Ascending aorta (tissue), 2 donors: ENCODE data around the gene HSFX3. TPM values are rescaled to one million over a fixed set of nuclear protein-coding genes. Genes with fewer than 3 reads are reported as not detected.
"Not testable (repeated sequence)": the region's sequence is repeated elsewhere in the genome, so short reads cannot be mapped to it uniquely, and the experiment has no call there.

Experiments used
- DNase-seq, 2 donors: peaks; one replicate each; pipeline ENCODE4 v3.0.0-alpha.2; 2019; ENCODE audit warnings: low spot score in 2 of 2
- H3K27ac ChIP-seq, 2 donors: fragments of 200-600 bp; sonication (generic); one replicate each; pipeline ENCODE4 v1.5.1; 2016 to 2017; ENCODE audit warnings: mild to moderate bottlenecking in 1 of 2
- H3K27me3 ChIP-seq: fragments of 200-600 bp; sonication (generic); one replicate; pipeline ENCODE4 v1.5.1; 2017
- H3K36me3 ChIP-seq, 2 donors: fragments of 200-600 bp; sonication (generic); one replicate each; pipeline ENCODE4 v1.5.1; 2016
- H3K4me1 ChIP-seq, 2 donors: fragments of 200-600 bp; sonication (generic); one replicate each; pipeline ENCODE4 v1.5.1; 2016 to 2017; ENCODE audit warnings: mild to moderate bottlenecking in 1 of 2
- H3K4me3 ChIP-seq, 2 donors: fragments of 200-600 bp; sonication (generic); one replicate each; pipeline ENCODE4 v1.5.1; 2016 to 2017; ENCODE audit warnings: mild to moderate bottlenecking in 1 of 2
- H3K9me3 ChIP-seq, 2 donors: fragments of 200-600 bp; sonication (generic); one replicate each; pipeline ENCODE4 v1.5.1; 2016
- CTCF ChIP-seq, 3 experiments: fragments of 200-600 bp in 2 of 3; fragments of 450-650 bp in 1 of 3; sonication (generic) in 2 of 3; IDR thresholded peaks; one replicate each; pipeline ENCODE4 v1.5.1; 2016 to 2019; ENCODE audit warnings: antibody characterized with exemption in 3 of 3, mild to moderate bottlenecking in 1 of 3, moderate library complexity in 1 of 3
- intact Hi-C: fragments of 100-400 bp; cut with DNase I; formaldehyde crosslinking; loops from one replicate; pipeline ENCODE4 v1.15.1; 2023
- total RNA-seq: library from RNA; depleted of rRNA; stranded (reverse); fragments of >200 nt; gene quantifications from one replicate; pipeline ENCODE4 v1.1.0, GENCODE V29; 2016

HSFX3 gene
- total RNA-seq, 1 donor from 2014 or later: not detected

DNA sequence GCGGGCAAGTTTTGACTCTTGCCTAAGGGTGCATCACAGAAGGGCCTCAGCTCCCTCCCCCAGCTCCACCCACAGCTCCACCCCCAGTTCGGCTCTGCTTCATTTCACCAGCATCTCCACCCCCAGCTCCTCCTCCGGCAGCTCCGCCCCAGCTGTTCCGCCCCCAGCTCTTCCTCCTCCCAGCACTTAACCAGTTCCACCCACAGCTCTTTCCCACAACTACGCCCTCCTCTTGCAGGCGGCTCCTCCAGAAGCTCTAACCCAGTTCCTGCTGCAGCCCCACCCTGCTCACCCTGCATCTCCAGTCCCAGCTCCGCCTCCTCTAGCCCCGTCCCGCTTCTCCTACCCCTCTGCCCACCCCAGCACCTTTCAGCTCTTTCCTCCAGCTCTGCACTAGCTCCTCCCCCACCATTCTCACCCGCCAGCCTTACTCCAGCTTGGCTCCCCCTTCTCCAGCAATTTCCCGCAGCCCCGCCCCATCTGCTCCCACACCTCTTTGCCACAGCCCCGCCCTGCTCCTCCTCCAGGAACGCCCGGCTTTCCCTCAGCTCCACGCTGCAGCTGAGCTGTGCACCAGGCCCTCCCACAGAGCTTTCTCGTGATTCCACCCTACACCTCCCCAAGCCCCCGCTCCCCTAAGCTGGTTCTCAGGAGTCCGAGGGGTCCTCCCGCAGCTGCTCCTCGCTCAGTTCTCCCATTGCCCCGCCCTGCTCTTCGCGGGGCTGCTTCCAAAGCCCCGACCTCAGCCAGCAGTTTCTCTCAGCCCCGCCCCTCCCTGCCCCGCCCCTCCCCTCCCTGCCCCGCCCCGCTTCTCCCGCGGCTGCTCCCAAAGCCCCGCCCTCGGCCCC lies 10.2 kb downstream of the HSFX3 start:
- Histone ChIP-seq H3K36me3 (no peaks in the 10 kb centered on the region), H3K4me3 (peak overlapping the region; percentile 48 to 74), H3K9me3 (no peaks in the 10 kb centered on the region), H3K27ac (peak overlapping the region; percentile 43 to 84), H3K4me1 (no peaks in the 10 kb centered on the region), H3K27me3 (no peaks in the 10 kb centered on the region)
- intact Hi-C loops: loop anchor here (2.0 kb wide), 1 partner anchor 35 kb away; the partner anchor contains the start of gene IDS
- DNase-seq: peak; percentile 71 to 92
- no peak for TF ChIP-seq CTCF (IDR thresholded peaks at IDR 0.05)

DNA sequence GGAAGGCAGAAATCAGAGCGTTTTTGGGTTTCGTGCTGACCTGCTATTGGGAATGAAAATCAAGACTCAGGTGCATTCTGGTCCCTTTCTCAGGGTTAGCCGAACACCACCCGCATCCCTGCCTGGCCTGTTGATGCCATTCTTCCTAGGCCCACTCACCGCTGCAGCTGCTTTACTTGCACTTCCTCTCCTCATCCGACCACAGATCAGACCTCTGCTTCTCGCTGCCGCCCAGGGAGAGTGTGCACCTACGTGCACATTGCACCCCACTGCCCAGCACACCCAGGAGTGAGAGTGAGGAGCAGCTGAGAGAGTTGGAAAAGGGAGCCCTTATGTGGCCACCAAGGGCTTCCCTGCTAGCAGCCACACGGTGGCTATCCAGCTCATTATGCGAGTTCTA lies 12.2 kb downstream of the HSFX3 start:
- H3K4me3 ChIP-seq, H3K27me3 ChIP-seq, intact Hi-C loops, H3K9me3 ChIP-seq, H3K4me1 ChIP-seq, DNase-seq, H3K36me3 ChIP-seq, H3K27ac ChIP-seq: not testable (repeated sequence)

GRCh38 chrX:149534926-149535602 lies 14.7 kb downstream of the HSFX3 start:
- H3K4me3 ChIP-seq, H3K27me3 ChIP-seq, H3K4me1 ChIP-seq, H3K36me3 ChIP-seq, DNase-seq, intact Hi-C loops, H3K9me3 ChIP-seq, H3K27ac ChIP-seq: not testable (repeated sequence)

- intact Hi-C loops, DNase-seq, H3K27ac ChIP-seq, H3K36me3 ChIP-seq, H3K4me1 ChIP-seq, H3K4me3 ChIP-seq, H3K9me3 ChIP-seq, H3K27me3 ChIP-seq: not testable (repeated sequence)
Measured at GRCh38 chrX:149533999-149534398, 15.7 kb downstream of the HSFX3 start.

DNA sequence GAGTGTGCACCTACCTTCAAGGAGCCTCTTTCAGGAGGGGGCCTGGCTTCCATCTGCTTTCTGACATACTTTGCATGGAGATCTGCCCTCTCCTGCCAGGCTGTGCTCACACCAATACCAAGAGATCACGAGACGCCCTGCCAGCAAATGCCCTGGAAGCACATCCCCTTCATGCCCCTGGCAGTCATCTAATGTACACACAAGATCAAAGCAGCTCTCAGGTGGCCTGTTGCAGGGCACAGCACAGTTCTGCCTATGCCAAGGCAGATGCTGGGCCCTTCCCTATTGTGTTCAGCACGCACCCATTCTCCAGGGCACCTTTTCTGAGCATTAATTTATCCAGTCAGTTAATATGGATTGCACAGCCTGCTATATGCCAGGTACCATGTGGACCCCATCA lies 16.9 kb downstream of the HSFX3 start:
- H3K4me3 ChIP-seq, H3K36me3 ChIP-seq, intact Hi-C loops, H3K27me3 ChIP-seq, H3K27ac ChIP-seq, H3K9me3 ChIP-seq, H3K4me1 ChIP-seq, DNase-seq: not testable (repeated sequence)

DNA sequence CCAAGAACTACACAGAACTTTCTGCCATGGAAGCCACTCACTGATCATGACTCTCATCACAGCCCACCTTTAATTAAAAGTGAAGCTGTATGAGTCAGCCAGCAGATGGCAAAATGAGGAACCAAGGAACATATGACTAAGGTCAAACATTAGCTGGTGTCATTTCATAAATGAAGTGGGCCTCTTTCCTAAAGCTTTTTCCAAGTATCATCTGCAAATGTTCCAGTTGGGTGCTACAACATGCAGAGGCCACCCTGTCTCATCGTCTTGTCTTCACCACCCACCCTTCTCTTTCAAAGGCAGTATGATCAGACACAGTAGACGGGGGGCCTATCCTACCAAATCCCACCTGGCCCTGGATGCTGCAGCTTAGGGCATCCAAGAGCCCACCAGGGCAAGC lies 18.1 kb downstream of the HSFX3 start:
- H3K9me3 ChIP-seq: no peaks in the 10 kb centered on the region
- DNase-seq: no peak
- no peaks in the 10 kb centered on the region for H3K36me3 ChIP-seq
- H3K4me3 ChIP-seq: no peak overlapping the region
- no peaks in the 10 kb centered on the region for H3K4me1 ChIP-seq
- intact Hi-C loops: no loop called here
- no peaks in the 10 kb centered on the region for H3K27me3 ChIP-seq
- TF ChIP-seq CTCF (IDR thresholded peaks at IDR 0.05): no peak
- H3K27ac ChIP-seq: no peak overlapping the region

DNA sequence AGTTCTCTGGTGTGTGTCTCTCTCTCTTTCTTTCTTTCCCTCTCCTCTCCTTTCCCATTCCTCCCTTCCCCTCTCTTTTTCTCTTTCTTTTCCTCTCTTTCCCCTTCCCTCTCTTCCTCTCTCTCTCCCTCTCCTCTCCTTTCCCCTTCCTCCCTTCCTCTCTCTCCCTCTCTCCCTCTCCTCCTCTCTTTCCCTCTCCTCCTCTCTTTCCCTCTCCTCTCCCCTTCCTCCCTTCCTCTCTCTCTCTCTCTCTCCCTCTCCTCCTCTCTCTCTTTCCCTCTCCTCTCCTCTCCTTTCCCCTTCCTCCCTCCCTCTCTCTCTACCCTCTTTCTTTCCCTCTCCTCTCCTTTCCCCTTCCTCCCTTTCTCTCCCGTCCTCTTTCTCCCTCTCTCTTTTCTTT lies 21.3 kb downstream of the HSFX3 start:
- intact Hi-C loops: no loop called here
- Histone ChIP-seq H3K36me3 (no peaks in the 10 kb centered on the region), H3K27ac (no peak overlapping the region), H3K4me1 (no peaks in the 10 kb centered on the region), H3K4me3 (no peak overlapping the region), H3K27me3 (no peaks in the 10 kb centered on the region), H3K9me3 (no peaks in the 10 kb centered on the region)
- no peak for DNase-seq
- no peak for TF ChIP-seq CTCF (IDR thresholded peaks at IDR 0.05)
